HG03064 (cell line): ENCODE measurements around the gene GPR31.
"Not testable (repeated sequence)": the region's sequence is repeated elsewhere in the genome, so short reads cannot be mapped to it uniquely, and the experiment has no call there.

Experiments used
- ATAC-seq: cut with Tn5 transposase; IDR thresholded peaks from one replicate; pipeline ENCODE4 v1.9.1; 2021; ENCODE audit warnings: low read depth; ENCODE audit not compliant: unreplicated experiment

The GPR31 gene, protein sequence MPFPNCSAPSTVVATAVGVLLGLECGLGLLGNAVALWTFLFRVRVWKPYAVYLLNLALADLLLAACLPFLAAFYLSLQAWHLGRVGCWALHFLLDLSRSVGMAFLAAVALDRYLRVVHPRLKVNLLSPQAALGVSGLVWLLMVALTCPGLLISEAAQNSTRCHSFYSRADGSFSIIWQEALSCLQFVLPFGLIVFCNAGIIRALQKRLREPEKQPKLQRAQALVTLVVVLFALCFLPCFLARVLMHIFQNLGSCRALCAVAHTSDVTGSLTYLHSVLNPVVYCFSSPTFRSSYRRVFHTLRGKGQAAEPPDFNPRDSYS

DNA sequence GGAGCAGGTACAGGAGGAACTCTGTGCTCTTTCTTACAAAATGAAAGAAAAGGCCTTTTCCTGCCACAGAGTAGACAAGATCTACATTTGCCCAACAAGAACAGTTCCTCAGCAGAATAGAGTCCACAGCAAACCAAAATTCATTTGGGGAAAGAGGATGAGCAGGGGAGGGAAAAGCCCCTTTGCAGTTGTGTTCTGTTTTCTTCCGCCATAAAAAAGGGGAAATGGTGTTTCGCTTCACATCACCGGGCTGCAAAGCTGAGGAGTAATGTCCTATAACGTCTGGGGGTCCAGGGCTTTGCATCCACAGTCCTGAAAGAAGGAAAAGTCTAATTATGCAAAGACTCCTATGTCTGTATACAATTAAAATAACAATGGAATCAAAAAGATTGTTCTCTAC lies at the start of gene GPR31:
GPR31 (minus strand) TSS at position 118 of the 400 bp plus-strand sequence. CDS start 149 bp downstream, outside the sequence.
- ATAC-seq = no peak

DNA sequence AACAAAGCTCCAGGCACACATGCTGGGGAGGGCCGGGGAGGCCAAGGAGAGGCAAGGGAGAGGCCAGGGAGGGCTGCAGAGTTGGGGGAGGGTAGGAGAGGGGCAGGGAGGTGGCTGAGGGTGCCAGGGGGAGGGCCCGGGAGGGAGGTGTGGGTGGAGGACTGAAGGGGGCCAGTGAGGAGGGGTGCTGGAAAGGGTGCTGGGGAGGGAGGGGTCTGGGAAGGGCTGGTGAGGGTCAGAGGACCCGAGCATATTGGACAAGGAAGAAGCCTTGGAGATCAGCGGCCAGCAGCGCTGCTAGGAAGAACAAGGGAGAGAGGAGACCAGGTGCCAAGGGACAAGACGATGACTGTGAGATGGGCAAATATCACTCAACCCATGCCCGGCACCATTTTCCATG lies 49.7 kb upstream of the GPR31 start:
- ATAC-seq = no peak

DNA sequence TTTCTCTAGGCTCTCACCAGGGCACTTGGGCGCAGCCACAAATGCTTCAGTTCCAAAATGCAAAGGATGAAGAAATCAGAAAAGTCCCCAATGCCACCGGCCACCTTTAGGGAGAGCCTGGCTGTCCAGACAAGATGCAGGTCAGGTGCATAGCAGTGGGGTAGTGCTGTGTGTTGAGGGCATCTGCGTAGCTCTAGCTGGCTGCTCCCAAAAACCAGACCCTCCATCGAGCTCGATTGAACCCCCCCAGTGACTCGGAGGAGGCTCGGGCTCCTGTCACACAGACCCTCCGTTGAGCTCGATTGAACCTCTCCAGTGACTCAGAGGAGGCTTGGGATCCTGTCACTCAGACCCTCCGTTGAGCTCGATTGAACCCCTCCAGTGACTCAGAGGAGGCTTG lies 47.5 kb upstream of the GPR31 start:
- not testable (repeated sequence) for ATAC-seq

DNA sequence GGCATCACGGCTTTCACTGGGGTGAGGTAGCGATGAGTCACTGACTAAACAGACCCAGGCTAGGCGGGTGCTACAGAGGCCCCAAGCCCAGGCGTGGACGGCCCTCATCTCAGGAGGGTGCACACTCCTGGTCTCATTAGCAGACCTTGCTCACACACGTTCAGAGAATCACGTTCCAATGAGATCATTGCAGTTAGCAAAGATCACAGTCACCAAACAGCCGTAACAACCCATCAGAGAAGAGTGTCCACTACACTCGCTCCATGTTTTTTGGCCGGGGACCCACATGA lies 46.2 kb upstream of the GPR31 start:
- not testable (repeated sequence) for ATAC-seq

DNA sequence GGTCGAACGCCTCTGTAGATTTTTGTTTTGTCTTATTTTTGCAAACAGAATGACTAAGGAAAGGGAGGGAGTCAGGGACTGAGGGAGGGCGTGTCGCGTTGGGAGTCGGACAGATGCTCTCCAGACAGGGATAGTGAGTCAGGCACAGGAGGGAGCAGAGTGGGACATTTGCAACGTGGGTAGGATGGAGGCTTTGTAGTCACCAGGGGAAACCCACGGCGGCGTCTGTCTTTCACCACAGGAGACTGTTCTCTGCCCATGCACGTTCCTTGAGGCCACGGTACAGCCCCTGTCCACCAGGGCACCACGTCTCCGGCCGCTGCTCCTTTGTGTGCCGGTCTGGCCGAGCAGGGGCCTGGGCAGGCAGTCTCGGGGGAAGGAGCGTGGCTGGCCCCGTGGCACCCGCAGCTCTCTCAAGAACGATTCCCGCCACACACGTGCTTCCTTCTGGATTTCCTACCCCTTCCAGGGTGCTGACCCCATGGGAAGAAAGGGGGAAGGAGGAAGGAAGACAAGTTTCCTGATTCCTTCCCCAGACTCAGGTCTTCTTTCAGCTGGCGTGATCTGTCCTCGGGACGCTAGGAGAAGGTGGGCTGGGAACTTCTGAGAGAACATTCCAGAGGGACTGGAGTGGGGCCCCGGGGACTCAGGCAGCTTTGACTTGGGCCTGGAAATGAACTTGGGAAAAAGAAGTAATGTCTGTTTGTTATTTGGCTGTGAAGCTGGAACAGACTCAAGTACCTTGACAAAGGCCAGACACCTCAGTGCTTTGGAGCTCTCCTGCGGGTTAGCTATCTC lies 45.7 kb upstream of the GPR31 start:
- ATAC-seq = not testable (repeated sequence)

DNA sequence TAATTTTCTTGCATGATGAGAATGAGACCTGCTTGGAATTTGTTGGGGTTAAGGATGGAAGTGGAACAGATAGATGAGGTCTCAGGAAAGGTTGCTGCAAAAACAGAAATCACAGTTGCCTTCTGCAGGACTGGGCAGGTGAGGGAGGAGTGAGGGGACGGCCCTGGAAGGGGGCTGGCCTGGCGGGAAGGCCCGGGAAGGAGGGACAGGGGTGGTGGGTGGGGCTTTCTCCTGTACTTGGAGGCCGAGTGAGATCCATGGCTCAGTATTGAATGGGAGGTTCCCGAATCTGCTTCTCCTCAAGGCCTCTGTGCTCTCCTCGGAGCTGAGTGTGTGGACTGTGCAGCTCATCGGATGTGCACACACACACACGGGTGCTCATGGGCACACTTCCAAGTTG lies 44.8 kb upstream of the GPR31 start:
- ATAC-seq = not testable (repeated sequence)

DNA sequence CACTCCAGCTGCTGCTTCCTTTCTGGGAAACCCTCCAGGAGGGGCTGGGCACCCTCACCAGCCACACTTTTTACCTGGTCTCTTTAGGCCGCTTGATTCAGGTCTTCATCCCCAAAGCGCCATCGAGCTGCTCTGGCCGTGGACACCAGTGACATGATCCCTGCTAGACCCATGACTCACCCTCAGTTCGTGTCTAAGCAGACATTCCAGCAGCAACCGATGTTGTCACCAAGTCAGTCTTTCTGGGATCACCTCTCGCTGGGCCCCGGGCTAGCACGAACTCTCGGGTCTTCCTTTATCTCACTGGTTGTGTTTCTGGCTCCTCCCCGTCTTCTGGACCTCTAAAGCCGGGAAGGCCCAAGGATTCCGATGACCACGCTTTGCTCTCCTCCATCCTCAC lies 43.0 kb upstream of the GPR31 start:
- ATAC-seq = no peak

DNA sequence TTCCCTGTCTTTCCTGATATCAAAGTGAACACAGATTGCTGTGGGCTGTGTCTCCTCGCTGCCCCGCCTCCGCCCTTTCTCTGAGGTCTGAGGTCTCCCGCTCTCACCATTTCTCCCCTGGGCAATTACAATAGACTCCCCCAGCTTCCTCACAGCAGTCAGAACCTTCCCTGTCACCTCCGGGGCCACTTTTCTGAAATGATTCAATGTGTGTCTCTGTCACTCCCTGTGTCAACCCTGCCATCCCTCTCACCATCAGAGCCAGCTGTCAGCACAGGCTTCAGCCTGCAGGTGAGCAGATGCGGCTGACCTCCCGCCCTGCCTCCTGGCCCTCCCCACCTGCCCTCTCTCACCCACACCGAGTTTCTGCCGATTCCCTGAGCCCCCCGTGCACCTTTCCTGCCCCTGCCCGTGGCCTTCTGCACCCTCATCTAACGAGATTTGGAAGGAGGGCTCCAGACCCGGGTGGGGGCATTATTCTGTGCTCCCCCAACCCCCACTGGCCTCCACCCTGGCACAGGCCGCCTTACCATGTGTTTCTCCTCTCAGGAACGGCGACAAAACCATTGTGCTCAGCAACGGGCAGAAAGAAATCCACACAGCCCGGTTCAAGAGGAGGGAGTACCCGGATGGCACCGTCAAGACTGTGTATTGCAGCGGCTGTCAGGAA lies 38.3 kb upstream of the GPR31 start:
- not testable (repeated sequence) for ATAC-seq

DNA sequence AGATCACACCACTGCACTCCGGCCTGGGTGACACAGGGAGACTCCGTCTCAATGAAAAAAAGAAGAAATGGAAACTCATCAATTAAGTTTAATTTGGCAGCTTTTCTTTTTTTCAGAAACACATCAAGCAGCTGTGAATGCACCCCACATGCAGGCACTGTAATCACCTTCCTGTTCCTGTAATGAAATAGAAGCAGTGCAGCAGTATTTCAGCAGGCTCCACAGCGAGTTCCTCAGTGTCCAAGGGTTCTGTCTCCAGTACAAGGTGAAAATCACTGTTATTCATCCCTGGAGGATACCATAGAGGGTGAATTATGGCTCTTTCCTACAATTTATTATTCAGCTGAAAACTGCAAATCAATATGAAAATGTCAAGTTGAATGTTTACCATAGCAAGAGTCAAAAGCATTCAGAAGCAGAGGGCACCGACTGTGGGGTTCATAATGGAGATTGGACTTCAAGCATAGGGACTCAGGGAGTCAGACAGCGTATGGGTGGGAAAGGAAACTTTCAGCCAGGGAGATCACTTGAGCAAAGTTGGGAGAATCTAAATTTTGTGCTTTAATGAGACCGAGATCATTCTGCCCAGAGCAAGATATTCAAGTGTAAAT lies 35.8 kb upstream of the GPR31 start:
- ATAC-seq = not testable (repeated sequence)

DNA sequence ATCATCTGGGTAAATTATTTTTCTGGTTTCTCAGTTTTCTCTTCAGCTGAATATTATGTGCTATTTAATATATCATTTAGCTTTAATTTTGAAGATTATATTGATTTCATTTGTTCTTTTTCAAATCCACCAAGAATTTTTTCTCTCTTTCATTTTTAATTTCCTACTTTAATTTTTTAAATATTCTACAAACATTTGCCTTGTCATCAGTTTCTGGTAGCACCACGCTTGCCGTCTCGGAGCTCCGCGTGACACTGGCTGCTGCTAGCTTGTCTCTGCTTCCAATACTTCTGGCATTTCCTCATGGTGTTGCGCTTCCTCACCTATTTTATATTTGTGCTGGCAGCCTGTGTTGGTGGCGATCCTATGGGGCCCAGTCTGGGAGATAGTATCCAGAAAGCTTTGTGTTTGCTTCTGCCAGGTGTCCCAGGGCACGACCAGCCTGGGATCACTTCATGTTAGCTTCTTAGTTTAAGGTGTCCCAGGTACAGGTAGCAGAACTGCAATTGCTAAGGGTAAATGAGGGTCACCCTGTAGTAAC lies 33.3 kb upstream of the GPR31 start:
- not testable (repeated sequence) for ATAC-seq

DNA sequence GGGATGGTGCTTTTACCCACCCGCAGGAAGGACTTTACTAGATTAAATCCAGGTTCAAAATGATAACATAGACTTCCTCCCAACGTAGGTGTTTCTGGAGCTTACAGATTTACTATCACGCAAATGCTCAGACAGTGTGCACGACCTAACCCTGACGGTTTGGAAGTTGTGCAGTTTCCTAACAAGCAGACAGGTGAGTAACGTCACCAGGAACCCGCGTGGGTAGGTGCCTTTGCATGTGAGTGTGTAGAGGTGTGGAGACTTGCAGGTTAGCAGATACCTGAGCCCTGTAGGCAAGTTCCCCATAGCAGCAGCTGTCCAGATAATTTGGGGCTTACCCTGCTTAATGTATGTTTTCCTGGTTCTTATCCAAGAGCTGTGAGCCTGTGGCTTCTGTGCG lies 29.5 kb upstream of the GPR31 start:
- not testable (repeated sequence) for ATAC-seq

DNA sequence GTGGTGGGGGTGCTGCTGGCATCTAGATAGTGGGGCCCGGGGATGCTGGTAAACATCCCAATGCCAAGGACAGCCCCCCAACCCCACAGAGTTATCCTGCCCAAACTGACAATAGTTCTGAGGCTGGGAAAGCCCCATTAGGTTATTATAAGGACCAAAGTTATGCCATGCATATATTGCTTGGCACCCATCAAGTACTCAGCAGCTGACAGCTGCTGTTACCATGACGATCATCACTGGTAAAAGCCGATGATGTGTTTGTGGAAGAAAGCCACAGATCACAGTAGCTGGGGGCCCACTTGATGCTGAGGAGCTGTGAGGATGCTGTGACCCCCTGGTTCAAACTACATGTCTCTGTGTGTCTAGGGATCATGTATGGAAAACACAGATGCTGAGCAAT lies 27.3 kb upstream of the GPR31 start:
- not testable (repeated sequence) for ATAC-seq

DNA sequence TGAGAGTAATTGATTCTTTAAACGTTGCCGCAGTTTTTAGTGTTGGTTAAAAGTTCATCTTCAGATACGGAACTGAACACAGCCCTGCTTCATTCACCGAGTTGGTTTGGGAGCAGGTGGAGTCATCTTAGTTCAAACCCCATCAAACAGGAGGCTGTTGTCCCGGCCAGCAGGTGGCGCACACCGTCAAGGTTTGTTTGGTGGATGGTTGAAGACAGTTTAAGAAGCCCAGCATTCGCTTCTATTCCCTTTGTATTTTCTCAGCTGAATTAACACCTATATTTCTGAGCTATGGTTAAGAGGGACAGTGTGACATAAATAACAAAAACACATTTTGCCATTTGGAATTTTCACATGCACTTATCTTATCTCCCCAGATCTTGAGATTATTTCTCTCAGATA lies 25.1 kb upstream of the GPR31 start:
- peak; percentile 82 for ATAC-seq

DNA sequence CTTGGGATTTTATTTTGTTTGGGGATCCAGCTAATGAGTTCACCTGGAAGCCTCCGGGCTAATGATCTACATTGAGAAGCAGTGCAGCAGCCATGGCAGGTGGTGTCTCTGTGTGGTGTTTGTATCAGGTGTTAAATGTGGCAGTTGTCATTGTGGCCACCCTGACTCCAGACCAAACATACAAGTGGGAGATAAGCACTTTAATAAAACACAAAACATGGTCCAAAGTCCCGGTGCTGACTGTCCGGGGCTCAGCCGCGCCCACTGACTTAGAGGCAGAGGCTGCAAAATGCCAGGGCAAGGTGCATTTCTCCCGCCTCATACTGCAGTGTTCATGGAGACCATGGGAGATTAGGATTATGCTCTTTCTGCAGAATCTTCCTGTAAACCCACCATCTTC lies 23.6 kb upstream of the GPR31 start:
- not testable (repeated sequence) for ATAC-seq

DNA sequence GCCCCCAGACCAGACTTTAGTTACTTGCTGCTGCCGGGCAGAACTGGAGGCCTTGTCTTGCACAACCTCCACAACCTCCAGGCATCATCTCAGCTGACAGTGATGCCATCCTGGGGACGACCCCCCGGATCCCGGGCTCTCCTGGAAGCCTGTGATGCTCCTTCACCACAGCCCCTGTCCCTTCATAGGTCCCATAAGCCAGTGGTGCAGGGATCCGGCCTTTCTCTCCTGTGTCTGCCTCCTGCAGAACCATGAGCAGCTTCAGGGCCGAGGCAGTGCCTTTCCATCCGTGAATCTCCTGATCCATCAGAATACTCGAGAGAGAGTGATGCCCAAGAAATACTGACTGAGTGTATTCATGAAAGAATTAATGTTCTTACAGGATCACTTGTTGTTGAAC lies 22.3 kb upstream of the GPR31 start:
- not testable (repeated sequence) for ATAC-seq

DNA sequence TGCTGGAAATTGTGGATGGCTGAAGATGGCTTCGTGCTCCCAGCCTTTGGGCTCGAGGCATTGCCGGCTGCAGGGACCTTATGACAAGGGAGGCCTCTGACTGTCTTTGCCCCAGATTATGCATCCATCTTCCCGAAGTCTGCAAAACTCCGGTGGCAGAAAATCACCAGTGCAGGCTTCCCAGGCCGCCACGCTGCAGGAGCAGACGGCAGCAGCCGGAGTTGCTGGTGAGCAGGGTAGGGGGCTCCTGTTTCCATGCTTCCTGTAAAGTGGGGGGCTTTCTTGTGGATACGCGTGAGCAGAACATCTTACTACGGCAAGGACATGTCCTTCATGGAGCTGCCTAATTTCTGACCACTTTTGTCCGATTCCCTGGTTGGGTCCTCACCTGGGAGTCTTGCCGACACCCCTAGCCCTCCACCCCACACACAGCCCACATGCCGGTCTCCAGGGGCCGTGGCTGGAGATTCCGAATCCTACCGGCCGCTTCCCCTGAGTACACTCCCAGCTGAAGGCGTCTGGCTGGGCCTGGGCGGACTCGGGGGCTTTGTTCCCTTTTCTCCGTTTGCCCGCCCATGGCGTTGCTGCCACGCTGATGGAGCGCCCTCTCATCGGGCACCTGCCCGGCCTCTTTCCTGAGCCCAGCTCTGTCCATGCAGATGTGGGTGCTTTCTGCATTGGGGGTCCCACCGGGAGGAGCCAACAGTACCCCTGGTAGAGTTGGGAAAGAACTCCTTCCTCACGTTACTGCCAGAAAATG lies 21.3 kb upstream of the GPR31 start:
- ATAC-seq = not testable (repeated sequence)

DNA sequence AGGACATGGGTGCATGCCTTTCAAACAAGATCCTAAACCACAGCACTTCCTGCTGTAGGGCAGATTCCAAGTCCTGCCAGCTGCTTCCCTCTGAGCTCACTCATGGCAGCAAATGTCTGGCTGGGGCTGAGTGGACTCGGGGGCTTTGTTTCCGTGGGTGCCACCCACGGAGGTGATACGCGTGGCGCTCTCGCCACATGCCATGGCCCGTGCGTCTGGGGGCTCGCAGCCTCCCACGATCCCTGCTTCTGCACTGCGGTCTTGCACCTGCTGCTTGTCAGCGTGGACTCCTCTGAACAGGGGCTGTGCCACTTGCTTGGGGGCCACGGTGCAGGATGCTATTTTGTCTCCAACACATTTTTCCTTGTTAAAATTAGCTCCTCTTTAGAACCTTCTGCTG lies 19.5 kb upstream of the GPR31 start:
- ATAC-seq = not testable (repeated sequence)

DNA sequence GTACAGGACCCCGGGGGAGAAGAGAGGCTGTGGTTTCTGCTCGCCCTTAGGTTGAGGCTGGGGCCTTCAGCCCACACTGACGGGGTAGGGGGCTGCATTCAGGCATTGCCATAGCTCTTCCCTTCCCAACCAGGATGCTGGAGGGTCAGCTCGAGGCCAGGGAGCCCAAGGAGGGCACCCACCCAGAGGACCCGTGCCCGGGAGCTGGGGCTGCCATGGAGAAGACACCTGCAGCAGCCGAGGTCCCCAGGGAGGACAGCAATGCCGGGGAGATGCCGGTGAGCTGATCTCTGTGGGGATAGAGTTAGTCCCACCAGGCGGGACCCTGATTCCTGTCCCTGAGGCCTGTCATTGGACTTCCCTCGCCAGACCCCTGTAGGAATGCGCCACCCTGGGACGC lies 14.2 kb upstream of the GPR31 start:
- not testable (repeated sequence) for ATAC-seq

DNA sequence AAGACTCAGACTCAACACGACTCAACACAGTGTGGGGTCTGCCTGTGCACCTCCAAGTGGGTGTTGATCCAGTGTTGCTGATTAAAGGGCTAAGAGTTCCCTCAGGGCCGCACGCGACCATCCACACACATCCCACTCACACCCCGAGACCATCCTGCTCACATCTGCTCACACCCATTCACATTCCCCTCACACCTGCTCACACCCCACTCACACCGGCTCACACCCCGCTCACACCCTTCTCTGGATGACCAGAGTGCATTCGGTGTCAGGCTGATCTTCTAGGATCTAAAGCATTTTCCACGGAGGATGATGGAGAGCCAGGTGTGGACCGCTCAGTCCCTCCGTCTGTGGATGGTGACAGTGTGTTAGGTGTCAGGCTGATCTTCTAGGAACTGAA lies 13.5 kb upstream of the GPR31 start:
- ATAC-seq = not testable (repeated sequence)

DNA sequence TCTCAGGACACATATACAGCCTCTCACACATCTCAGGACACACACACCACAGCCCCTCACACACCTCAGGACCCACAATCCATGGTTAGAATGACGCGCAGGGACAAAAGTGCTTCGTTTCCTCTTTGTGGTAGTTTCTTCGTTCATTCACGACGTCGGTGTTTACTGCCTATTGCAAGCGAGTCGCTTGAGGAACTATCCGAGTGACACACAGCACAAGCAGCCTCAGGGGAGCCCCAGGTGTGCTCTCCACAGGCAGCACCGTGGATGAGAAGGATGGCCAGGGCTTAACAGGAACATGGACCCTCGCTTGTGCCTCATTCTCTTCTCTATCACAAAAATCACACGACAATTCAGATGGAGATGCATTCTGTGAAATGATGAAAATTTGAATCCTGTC lies 12.1 kb upstream of the GPR31 start:
- not testable (repeated sequence) for ATAC-seq
